MM.1S (cell line): Measurements from ENCODE around the gene HMGCS2.

ENCODE experiments used
- DNase-seq: peaks from one replicate; pipeline ENCODE4 v3.0.0-alpha.2; 2015
- H2AFZ ChIP-seq: fragments of 300-600 bp; sonication (generic); 2 replicates; pipeline ENCODE4 v1.6.0; 2016; ENCODE audit warnings: antibody characterized with exemption, low read length
- H3F3A ChIP-seq: fragments of 300-600 bp; sonication (generic); 2 replicates; pipeline ENCODE4 v1.6.1; 2016; ENCODE audit warnings: mild to moderate bottlenecking, antibody characterized with exemption, low read length, moderate library complexity, mixed read lengths; ENCODE audit not compliant: insufficient read depth
- H3K27ac ChIP-seq: fragments of 300-600 bp; sonication (generic); 2 replicates; pipeline ENCODE4 v1.5.1; 2016; ENCODE audit warnings: mild to moderate bottlenecking, low read length
- H3K27me3 ChIP-seq: fragments of 300-600 bp; sonication (generic); replicated peaks from 2 replicates; pipeline ENCODE4 v1.6.0; 2016; ENCODE audit warnings: low read length; ENCODE audit not compliant: insufficient read depth
- H3K36me3 ChIP-seq: fragments of 300-600 bp; sonication (generic); replicated peaks from 2 replicates; pipeline ENCODE4 v1.6.1; 2016; ENCODE audit warnings: mild to moderate bottlenecking, low read length, mixed read lengths; ENCODE audit not compliant: insufficient read depth
- H3K4me1 ChIP-seq: fragments of 300-600 bp; sonication (generic); 2 replicates; pipeline ENCODE4 v1.6.1; 2016; ENCODE audit warnings: low read length, mixed read lengths
- H3K4me2 ChIP-seq: fragments of 300-600 bp; sonication (generic); 2 replicates; pipeline ENCODE4 v1.6.0; 2016; ENCODE audit warnings: low read depth, low read length
- H3K4me3 ChIP-seq: fragments of 300-600 bp; sonication (generic); 2 replicates; pipeline ENCODE4 v1.5.1; 2016; ENCODE audit warnings: low read length, mixed read lengths
- H3K79me2 ChIP-seq: fragments of 300-600 bp; sonication (generic); 2 replicates; pipeline ENCODE4 v1.6.1; 2016; ENCODE audit warnings: mixed run types, low read length, mixed read lengths
- H3K9ac ChIP-seq: fragments of 300-600 bp; sonication (generic); 2 replicates; pipeline ENCODE4 v1.6.1; 2016; ENCODE audit warnings: low read length, mixed read lengths
- H3K9me2 ChIP-seq: fragments of 300-600 bp; sonication (generic); replicated peaks from 2 replicates; pipeline ENCODE4 v1.6.1; 2016; ENCODE audit warnings: mild to moderate bottlenecking, low read length, mixed read lengths; ENCODE audit not compliant: insufficient read depth
- H3K9me3 ChIP-seq: fragments of 300-600 bp; sonication (generic); replicated peaks from 2 replicates; pipeline ENCODE4 v1.6.1; 2016; ENCODE audit warnings: mild to moderate bottlenecking, low read length, mixed read lengths; ENCODE audit not compliant: insufficient read depth
- H4K20me1 ChIP-seq: fragments of 300-600 bp; sonication (generic); 2 replicates; pipeline ENCODE4 v1.6.1; 2016; ENCODE audit warnings: mild to moderate bottlenecking, low read length, moderate library complexity, mixed read lengths; ENCODE audit not compliant: insufficient read depth
- EZH2 ChIP-seq: fragments of 300-600 bp; sonication (generic); optimal IDR thresholded peaks from 2 replicates; pipeline ENCODE3; 2017; ENCODE audit warnings: low read depth, mild to moderate bottlenecking, antibody characterized with exemption, low read length, mixed read lengths
- EZH2phosphoT487 ChIP-seq: fragments of 300-600 bp; sonication (generic); IDR thresholded peaks from 2 replicates; pipeline ENCODE4 v1.6.1; 2018; ENCODE audit warnings: antibody characterized with exemption, low read length
- TF ChIP-seq, protein P1 (sequence below): fragments of 300-600 bp; sonication (generic); IDR thresholded peaks from 2 replicates; pipeline ENCODE4 v1.5.1; 2016; ENCODE audit warnings: antibody characterized with exemption, low read length, mixed read lengths

The HMGCS2 gene

DNA sequence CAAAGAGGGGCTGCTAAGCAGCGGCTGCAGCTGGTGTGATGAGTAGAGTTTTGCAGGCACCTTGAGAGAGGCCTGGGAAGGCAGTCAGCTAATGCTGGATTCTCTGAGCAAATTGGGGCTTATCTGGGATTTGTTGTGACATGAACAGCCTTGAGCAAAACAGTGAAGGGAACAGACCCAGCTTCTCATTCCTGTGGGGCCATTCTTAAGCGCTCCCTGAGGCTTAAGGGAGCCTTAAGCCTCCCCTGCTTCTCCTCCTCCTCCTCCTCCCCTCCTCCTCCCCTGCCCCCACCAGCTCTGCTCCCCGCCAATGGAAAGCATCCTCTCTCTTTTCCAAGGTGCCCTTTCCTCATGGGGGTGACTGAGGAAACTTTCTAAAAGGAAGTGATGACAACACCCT is 21.3 kb downstream of the HMGCS2 start:
- no peaks in the 10 kb centered on the region for H3K36me3 ChIP-seq
- H2AFZ ChIP-seq = no peak overlapping the region
- H3F3A ChIP-seq = no peaks in the 10 kb centered on the region
- no peaks in the 10 kb centered on the region for H3K79me2 ChIP-seq
- no peaks in the 10 kb centered on the region for H3K9me3 ChIP-seq
- no peak overlapping the region for H3K9ac ChIP-seq
- no peaks in the 10 kb centered on the region for H4K20me1 ChIP-seq
- no peak overlapping the region for H3K4me2 ChIP-seq
- no peak overlapping the region for H3K4me3 ChIP-seq
- 0 out of 2 replicates have a peak, but pooled peaks cover 3% of the 10 kb centered on the region for H3K4me1 ChIP-seq
- no peak for DNase-seq
- H3K27me3 ChIP-seq = no peaks in the 10 kb centered on the region
- no peak overlapping the region for H3K27ac ChIP-seq
- TF ChIP-seq EZH2 (no peak), EZH2phosphoT487 (no peak)
- TF ChIP-seq, protein P1, sequence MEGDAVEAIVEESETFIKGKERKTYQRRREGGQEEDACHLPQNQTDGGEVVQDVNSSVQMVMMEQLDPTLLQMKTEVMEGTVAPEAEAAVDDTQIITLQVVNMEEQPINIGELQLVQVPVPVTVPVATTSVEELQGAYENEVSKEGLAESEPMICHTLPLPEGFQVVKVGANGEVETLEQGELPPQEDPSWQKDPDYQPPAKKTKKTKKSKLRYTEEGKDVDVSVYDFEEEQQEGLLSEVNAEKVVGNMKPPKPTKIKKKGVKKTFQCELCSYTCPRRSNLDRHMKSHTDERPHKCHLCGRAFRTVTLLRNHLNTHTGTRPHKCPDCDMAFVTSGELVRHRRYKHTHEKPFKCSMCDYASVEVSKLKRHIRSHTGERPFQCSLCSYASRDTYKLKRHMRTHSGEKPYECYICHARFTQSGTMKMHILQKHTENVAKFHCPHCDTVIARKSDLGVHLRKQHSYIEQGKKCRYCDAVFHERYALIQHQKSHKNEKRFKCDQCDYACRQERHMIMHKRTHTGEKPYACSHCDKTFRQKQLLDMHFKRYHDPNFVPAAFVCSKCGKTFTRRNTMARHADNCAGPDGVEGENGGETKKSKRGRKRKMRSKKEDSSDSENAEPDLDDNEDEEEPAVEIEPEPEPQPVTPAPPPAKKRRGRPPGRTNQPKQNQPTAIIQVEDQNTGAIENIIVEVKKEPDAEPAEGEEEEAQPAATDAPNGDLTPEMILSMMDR = no peak
- H3K9me2 ChIP-seq = no peaks in the 10 kb centered on the region

DNA sequence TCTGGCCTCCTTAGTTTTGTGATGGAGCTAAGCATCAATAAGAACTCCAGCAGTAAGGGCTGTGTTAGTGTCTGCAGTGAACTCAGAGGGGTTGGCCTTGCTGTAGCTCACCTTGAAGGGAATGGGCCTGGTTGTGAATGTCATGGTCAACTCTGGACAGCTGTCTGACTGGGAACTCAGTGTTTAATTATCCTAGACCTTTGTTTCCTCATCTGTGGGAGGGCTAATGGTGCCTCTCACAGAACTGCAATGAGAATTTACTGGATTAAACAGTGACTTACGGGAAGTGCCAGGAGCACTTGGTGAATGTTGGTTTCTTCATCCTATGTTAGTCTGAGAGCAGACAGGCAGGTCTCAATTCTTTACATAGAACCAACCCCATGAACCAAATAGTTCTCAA is 23.7 kb downstream of the HMGCS2 start:
- H3K27ac ChIP-seq = no peak overlapping the region
- H3K27me3 ChIP-seq = no peaks in the 10 kb centered on the region
- no peaks in the 10 kb centered on the region for H3K79me2 ChIP-seq
- 0 out of 2 replicates have a peak, but pooled peaks cover 3% of the 10 kb centered on the region for H3K4me1 ChIP-seq
- no peak overlapping the region for H2AFZ ChIP-seq
- no peak overlapping the region for H3K9ac ChIP-seq
- no peaks in the 10 kb centered on the region for H4K20me1 ChIP-seq
- no peak overlapping the region for H3K4me3 ChIP-seq
- H3K36me3 ChIP-seq = no peaks in the 10 kb centered on the region
- no peaks in the 10 kb centered on the region for H3K9me3 ChIP-seq
- no peaks in the 10 kb centered on the region for H3K9me2 ChIP-seq
- TF ChIP-seq EZH2 = no peak
- TF ChIP-seq EZH2phosphoT487 = no peak
- TF ChIP-seq, protein P1 = no peak
- H3K4me2 ChIP-seq = no peak overlapping the region
- H3F3A ChIP-seq = no peaks in the 10 kb centered on the region
- DNase-seq = no peak

DNA sequence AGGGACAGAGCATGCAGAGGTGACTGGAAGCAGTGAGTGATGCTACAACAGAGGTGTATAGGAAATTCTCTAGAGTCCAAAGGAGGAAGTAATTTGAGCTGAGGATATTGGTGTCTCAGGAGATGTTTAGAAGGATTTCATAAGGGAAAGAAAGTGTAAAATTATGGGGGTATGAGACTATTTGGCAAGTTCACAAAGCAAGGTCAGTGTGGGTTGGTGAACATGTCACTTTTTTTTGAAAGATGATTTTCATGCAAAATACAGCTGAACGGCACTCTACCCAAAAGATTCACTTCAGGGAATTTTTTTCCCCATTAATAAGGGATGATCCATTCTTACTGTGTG is 24.1 kb downstream of the HMGCS2 start:
- Histone ChIP-seq H3K27ac (no peak overlapping the region), H3K4me2 (no peak overlapping the region), H3K9ac (no peak overlapping the region), H3K36me3 (no peaks in the 10 kb centered on the region), H3F3A (no peaks in the 10 kb centered on the region), H3K4me1 (0 out of 2 replicates have a peak, but pooled peaks cover 3% of the 10 kb centered on the region), H3K9me3 (no peaks in the 10 kb centered on the region), H2AFZ (no peak overlapping the region), H3K4me3 (no peak overlapping the region), H3K79me2 (no peaks in the 10 kb centered on the region), H3K27me3 (no peaks in the 10 kb centered on the region), H4K20me1 (no peaks in the 10 kb centered on the region), H3K9me2 (no peaks in the 10 kb centered on the region)
- TF ChIP-seq EZH2 (no peak), EZH2phosphoT487 (no peak)
- TF ChIP-seq, protein P1 = no peak
- DNase-seq = no peak
